GM19025 (cell line): ENCODE results near the gene ASCL5.

Source experiments
- ATAC-seq: cut with Tn5 transposase; IDR thresholded peaks from one replicate; pipeline ENCODE4 v1.9.1; 2021; ENCODE audit warnings: mild to moderate bottlenecking, low read depth, moderate library complexity; ENCODE audit not compliant: unreplicated experiment

Gene ASCL5

DNA sequence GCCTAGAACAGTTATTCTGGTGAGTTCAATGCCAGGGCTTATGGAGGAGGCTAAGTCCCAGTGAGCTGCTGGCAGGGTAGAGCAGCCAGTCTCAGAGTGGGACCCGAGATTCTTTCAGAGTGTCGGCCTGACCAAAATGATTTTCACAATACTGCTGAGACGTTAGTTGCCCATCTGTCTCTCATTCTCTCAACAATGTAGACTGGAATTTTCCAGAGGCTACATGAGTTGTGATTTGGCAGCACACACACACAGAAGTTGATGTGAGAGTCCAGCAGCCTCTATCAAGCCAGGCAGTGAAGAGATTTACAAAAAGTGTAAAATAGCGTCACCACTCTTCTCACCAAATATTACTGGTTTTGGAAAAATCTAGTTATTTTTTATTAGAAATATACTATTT is 36.4 kb downstream of the ASCL5 start:
- ATAC-seq = no peak

DNA sequence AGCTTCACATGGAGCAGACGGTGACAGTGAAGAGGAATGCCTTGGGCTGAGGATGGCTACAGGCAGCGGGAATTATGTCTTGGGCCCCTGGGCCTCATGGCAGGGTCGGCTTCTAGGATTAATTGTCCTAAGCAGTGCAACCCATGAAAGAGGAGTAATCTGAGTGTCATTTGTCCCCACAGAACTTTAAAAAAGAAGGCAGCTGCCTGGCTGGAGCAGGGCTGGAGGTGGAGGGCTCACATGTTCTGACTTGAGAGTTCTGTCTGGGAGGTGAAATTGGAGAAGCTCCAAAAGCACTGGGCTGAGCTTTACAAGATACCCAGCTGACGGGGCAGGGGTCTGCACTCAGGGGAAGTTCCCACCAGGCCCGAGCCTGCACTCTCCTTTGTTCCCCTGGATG is 37.4 kb downstream of the ASCL5 start:
- no peak for ATAC-seq

- no peak for ATAC-seq
These were observed 38.0 kb downstream of the ASCL5 start for GRCh38 chr1:201088901-201089525.

DNA sequence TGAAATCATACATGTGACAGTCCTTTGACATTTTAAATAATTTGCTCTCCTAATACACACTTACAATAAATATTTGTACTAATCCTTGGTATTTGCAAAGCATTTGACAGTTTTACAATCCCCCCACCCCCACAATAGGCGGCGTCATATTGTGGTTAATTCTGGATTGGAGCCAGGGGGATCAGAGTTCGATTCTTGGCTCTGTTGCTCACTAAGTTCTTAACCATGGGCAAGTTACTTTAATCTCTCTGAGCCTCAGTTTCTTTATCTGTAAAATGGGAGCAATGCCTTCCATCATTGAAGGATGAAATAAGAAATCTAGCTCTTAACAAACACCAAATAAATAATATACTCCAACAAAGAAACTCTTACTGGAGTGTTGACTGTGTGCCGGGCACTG is 38.6 kb downstream of the ASCL5 start:
- no peak for ATAC-seq

- no peak for ATAC-seq
These were observed 40.9 kb downstream of the ASCL5 start for GRCh38 chr1:201085902-201086735.

GRCh38 chr1:201084295-201084694 is 42.7 kb downstream of the ASCL5 start:
- no peak for ATAC-seq

DNA sequence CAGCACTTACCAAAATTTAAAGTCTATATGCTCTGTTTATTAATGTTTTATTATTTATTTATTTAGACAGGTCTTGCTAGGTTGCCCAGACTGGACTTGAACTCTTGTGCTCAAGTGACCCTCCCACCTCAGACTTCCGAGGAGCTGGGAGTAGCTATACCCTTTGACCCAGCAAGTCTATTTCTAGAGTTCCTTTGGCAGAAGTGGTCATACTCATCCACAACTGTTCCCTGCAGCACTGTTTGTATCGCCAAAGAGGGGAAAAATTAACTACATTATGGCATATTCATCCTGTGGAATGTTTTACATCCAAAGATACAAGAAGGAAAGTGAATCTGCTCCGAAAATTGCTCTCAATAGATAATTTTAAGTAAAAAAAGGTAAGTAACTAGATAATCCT is 43.2 kb downstream of the ASCL5 start:
- ATAC-seq = no peak

- no peak for ATAC-seq
These were observed 46.8 kb downstream of the ASCL5 start for GRCh38 chr1:201080135-201080534.

DNA sequence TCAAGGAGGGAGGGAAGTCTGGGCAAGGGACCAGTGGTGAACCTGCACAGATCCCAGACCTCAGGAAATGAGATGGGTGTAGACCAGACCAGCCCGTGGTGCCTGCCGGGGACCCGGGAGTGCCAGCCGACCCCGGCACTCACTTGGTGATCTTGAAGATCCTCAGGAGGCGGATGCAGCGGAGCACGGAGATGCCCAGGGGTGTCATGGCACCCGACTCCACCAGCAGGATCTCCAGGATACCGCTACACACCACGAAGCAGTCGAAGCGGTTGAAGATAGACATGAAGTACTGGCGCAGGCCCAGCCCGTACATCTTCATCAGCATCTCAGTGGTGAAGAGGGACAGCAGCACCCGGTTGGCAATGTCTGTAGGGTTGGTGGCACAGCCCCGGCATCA is 49.2 kb downstream of the ASCL5 start:
- no peak for ATAC-seq

- no peak for ATAC-seq
These were observed 49.9 kb downstream of the ASCL5 start for GRCh38 chr1:201077116-201077515.

- no peak for ATAC-seq
These were observed 50.9 kb downstream of the ASCL5 start for GRCh38 chr1:201076092-201076491.

GRCh38 chr1:201074018-201074417 is 53.0 kb downstream of the ASCL5 start:
- no peak for ATAC-seq

DNA sequence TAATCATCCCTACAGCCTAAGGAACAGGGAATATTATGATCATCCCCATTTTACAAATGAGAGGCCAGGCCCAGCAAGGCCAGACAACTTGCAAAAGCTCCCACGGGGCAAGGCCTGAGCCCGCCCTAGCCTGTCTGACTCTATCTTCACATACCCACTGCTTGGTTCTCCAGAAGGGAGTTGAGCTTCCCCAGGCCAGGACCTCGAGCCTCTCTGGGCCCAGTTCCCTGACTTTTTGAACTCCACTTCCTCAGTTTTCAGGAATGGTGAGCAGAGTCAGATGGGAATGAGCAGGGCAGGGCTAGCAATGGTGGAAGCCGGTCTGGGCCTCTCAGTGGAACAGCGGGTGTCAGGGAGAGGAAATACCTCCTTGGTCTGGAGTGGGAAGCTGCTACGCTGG is 54.1 kb downstream of the ASCL5 start:
- no peak for ATAC-seq

DNA sequence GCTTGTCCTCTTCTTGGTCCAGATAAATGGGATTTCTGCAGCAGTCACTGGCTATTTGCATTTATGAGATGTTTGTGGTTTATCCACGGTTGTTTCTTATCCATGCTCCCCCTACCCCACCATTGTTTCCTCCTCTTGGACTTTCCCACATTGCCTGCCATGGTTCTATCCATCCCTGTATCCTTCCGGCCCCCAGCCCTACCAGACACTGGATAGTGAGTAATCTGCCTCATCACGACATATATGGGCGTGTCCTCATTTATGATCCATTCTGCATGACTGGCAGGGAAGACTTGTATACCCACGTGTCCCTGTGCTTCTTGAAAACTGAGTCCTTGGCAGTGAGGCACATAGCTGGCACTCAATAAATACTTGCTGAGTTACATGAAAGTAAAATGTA is 54.8 kb downstream of the ASCL5 start:
- ATAC-seq = no peak

DNA sequence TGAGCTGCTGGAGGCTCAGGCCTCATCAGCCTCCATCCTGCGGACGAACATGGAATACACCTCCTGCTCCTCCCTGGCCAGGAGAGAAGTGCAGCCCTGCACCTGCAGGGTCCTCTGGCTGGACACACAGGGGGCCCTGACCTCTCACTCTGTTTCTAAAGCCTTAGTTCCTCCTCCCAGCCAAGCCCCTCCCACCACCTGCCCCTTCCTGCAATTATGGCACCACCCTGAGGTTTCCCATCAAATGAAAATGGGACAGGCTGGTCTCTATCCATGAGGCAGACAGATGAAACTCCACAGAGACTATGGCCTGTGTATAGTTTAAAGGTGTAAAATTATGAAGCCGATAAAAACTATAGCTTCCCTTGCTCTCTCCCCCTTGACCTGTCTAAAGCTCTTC is 57.3 kb downstream of the ASCL5 start:
- ATAC-seq = no peak

- ATAC-seq = no peak
These were observed 58.0 kb downstream of the ASCL5 start for GRCh38 chr1:201068976-201069375.

DNA sequence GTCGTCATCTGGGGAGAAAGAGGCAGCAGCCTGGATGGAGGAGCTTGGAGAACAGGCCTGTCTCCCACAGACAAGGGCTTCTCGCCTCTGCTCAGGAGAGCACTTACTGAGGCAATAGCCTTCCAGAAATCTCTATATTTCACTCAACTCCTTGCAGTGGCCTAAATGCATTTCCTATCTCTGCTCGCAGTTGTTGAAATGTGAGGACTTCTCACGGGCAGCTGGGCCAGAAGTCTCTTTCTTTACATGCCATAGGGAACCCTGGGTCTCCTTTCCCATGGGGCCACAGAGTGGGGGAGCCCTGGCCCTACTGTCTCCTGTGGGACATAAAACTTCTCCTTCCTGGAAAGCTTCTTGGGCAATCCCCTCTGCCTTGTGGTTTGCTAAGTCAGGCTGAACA is 60.0 kb downstream of the ASCL5 start:
- ATAC-seq = no peak

DNA sequence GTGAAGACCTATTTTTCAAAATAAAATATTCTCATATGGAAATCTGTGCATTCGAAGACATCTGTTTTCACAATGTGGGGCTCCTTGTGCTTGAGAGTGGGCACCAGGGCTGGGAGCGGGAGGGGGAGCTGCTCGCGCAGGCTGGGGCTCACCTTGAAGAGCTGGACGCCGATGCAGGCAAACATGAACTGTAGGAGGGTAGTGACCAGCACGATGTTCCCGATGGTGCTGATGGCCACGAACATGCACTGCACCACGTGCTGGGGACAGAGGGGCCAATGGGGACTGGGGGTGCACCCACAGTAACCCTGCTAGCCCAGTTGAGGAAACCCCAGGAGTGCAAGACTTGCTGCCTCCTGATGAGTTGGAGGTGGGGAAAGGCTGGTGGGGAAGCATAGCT is 61.3 kb downstream of the ASCL5 start:
- no peak for ATAC-seq

DNA sequence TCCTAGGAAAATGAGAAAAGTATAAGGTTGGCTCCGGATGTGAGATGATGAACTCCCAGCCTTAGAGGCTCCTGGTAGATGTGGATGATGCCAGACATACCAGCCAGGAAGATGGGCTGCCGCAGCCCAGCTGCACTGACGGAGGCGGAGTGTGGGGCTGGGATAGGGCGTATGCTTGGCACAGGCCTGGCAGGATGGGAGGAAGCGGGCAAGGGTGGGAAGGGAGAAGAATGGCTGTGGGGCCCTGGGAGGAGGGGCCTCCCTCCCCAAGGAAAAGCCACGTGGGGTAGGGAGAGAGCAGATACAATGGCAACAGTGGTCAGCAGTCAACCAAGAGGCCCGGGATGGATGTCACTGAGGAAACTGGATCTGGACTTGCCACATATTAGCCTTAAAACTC is 62.2 kb downstream of the ASCL5 start:
- no peak for ATAC-seq
